CD4-positive, alpha-beta memory T cell (primary cell): ENCODE data around the gene BCAS4. TPM values are rescaled to one million over a fixed set of nuclear protein-coding genes. Genes with fewer than 3 reads are reported as not detected.

Experiments used
- CTCF ChIA-PET: fragments of 350-600 bp; sonication (Branson Sonifier 250); formaldehyde crosslinking; loops from one replicate; lab custom pipeline; 2021; ENCODE audit warnings: inconsistent platforms; ENCODE audit not compliant: partially characterized antibody; lab: Charles Lee
- POLR2A ChIA-PET: fragments of 350-600 bp; sonication (Branson Sonifier 250); formaldehyde crosslinking; loops from one replicate; lab custom pipeline; 2021; ENCODE audit not compliant: partially characterized antibody; lab: Charles Lee
- DNase-seq, 5 donors: peaks; one replicate each; pipeline versions ENCODE4 v3.0.0 to v3.0.0-alpha.2; 2020 to 2022; ENCODE audit warnings: mixed read lengths in 1 of 5
- H3K27ac ChIP-seq: one replicate; pipeline ENCODE4 v1.7.0; 2013; ENCODE audit warnings: low read depth, low read length
- H3K27me3 ChIP-seq: 2 replicates; pipeline ENCODE4 v1.7.0; 2013; ENCODE audit warnings: mild to moderate bottlenecking, low read length, moderate library complexity; ENCODE audit not compliant: insufficient read depth
- H3K36me3 ChIP-seq: 2 replicates; pipeline ENCODE4 v1.7.0; 2013; ENCODE audit warnings: mild to moderate bottlenecking, low read length, moderate library complexity; ENCODE audit not compliant: insufficient read depth
- H3K4me1 ChIP-seq: 2 replicates; pipeline ENCODE4 v1.7.0; 2013; ENCODE audit warnings: mild to moderate bottlenecking, low read length, moderate library complexity; ENCODE audit not compliant: insufficient read depth
- H3K4me3 ChIP-seq, 2 donors: one replicate each; pipeline ENCODE4 v1.7.0; 2013; ENCODE audit warnings: low read length in 2 of 2, mild to moderate bottlenecking in 1 of 2
- H3K9me3 ChIP-seq, 2 donors: one replicate each; pipeline ENCODE4 v1.7.0; 2013; ENCODE audit warnings: low read length in 2 of 2, control low read depth in 1 of 2; ENCODE audit not compliant: control insufficient read depth in 1 of 2
- H3K27ac Mint-ChIP-seq, 7 donors: one replicate each; pipeline ENCODE4 v1.8.0; 2020 to 2021; ENCODE audit warnings: mixed read lengths in 7 of 7, mild to moderate bottlenecking in 6 of 7, inconsistent platforms in 3 of 7, moderate library complexity in 3 of 7
- H3K27me3 Mint-ChIP-seq, 2 donors: one replicate each; pipeline ENCODE4 v1.8.0; 2020 to 2021; ENCODE audit warnings: mixed read lengths in 2 of 2
- H3K36me3 Mint-ChIP-seq, 2 donors: one replicate each; pipeline ENCODE4 v1.8.0; 2020 to 2021; ENCODE audit warnings: mixed read lengths in 2 of 2, inconsistent platforms in 1 of 2, mild to moderate bottlenecking in 1 of 2
- H3K4me1 Mint-ChIP-seq, 4 donors: one replicate each; pipeline ENCODE4 v1.8.0; 2020 to 2021; ENCODE audit warnings: mixed read lengths in 4 of 4, mild to moderate bottlenecking in 1 of 4
- H3K4me3 Mint-ChIP-seq, 8 donors: one replicate each; pipeline ENCODE4 v1.8.0; 2020 to 2021; ENCODE audit warnings: mixed read lengths in 8 of 8, mild to moderate bottlenecking in 7 of 8, moderate library complexity in 6 of 8, inconsistent platforms in 3 of 8
- H3K9me3 Mint-ChIP-seq, 8 donors: one replicate each; pipeline ENCODE4 v1.8.0; 2020 to 2021; ENCODE audit warnings: mixed read lengths in 8 of 8, mild to moderate bottlenecking in 5 of 8, inconsistent platforms in 3 of 8, moderate library complexity in 1 of 8
- intact Hi-C: fragments of 100-400 bp; cut with micrococcal nuclease; formaldehyde crosslinking; loops from one replicate; pipeline ENCODE4 v1.15.1; 2023
- polyA plus RNA-seq, 2 donors: library from polyadenylated mRNA; unstranded; fragments of 300-500 nt; fragmentation: Illumina TruSeq; gene quantifications; one replicate each; pipeline ENCODE4 v1.2.3, GENCODE V29; 2021
- total RNA-seq, 2 experiments: library from RNA; stranded (reverse); gene quantifications; one replicate each; pipeline ENCODE4 v1.2.3, GENCODE V29; 2021

Gene BCAS4
- total and polyA plus RNA-seq, 4 experiments from 2014 or later = 10.8 to 17.8 (median 16.1) TPM

DNA sequence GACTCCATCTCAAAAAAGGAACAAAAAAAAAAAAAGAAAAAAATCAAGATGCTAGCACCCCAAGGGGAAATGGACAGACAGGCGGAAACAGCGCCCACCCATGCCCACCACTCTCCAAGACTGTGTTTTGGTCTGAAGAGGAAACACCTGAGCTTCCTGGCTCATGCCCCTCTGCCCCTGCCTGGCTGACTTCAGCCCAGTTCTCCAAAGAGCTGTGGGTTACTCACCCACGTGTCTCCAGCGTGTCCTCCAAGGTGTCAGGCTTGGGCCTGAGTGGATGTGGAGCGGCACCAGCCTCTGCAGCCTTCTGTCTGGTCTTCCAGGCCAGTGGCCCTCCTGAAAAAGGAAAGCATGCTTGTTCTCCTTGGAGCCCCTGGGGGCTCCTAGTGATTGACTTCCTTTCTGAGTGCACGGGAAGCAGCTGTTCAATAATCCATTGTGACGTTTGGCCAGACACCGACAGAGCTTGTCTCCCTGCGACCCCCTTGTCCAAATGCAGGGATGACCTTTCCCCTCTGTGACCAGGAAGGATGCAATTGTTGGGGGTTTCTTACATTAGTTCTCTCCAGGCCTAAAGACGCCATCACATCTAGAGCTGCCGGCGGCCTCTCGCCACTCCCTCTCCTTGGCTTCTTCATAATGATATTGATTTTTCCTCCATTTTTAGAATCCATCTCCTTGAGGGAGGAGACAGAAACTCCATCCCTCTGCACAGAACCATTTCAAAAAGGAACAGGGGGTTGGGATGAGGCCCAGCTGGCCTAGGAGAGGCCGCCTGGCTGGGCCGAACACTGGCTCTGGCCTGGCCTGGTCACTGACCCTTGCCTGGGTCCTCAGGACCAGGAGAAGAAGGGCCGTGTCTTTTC, 77.9 kb downstream of the BCAS4 start:
- no peaks in the 10 kb centered on the region for H3K4me1 Mint-ChIP-seq
- peak overlapping the region in 1 of 7 donors; percentile 18 for H3K27ac Mint-ChIP-seq

GRCh38 chr20:50873585-50873984, 78.7 kb downstream of the BCAS4 start:
- POLR2A ChIA-PET = no interaction called here
- CTCF ChIA-PET = no interaction called here
- DNase-seq = no peak

More for the DNA sequence above, 77.9 kb downstream of the BCAS4 start:
- no peak overlapping the region for H3K27ac ChIP-seq
- H3K36me3 ChIP-seq = no peaks in the 10 kb centered on the region
- H3K27me3 ChIP-seq = no peaks in the 10 kb centered on the region
- H3K4me1 ChIP-seq = no peaks in the 10 kb centered on the region
- no peaks in the 10 kb centered on the region for H3K9me3 Mint-ChIP-seq
- peaks cover 0 to 13% of the 10 kb centered on the region in 2 donors for H3K36me3 Mint-ChIP-seq
- H3K27me3 Mint-ChIP-seq = no peaks in the 10 kb centered on the region
- CTCF ChIA-PET = interaction anchor here (1.0 to 1.2 kb wide), 2 partner anchors 82 to 123 kb away, joined by 3 to 5 read pairs; no protein-coding TSS in a partner anchor
- no peak for DNase-seq
- intact Hi-C loops = no loop called here
- no peaks in the 10 kb centered on the region for H3K9me3 ChIP-seq
- no peak overlapping the region for H3K4me3 ChIP-seq
- POLR2A ChIA-PET = no interaction called here
- no peak overlapping the region for H3K4me3 Mint-ChIP-seq

DNA sequence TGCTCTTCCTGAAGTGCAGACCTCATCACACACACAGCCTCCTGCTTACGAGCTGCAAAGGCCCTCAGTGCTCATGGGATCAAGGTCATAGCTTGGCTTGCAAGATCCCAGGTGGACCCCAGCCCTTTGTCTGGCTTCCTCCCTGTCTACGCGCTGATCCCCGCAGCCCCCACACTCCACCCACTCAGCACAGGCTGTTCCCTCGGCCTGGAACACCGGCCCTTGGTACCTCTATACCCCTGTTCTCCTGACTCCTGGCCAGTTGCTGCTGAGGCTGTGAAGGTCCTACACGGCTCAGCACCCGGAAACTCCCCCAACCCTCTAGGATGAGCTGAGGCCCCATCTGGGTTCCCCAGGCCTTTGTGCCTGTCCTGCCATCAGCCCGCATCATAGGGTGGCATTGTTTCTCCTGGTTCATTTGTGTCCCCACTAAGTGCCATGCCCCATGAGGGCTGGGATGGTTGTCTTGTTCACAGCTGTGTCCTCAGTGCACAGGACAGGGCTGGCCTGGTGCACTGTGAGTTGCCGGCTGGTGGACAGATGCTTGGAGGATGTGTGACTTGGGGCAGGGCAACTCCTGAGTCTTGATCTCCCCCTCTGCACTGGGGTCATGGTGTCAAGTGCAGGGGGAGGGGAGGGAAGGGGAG, 79.4 kb downstream of the BCAS4 start:
- Mint-ChIP-seq H3K27ac (peak overlapping the region in 1 of 7 donors; percentile 9), H3K4me1 (no peaks in the 10 kb centered on the region), H3K27me3 (no peaks in the 10 kb centered on the region), H3K36me3 (peaks cover 0 to 13% of the 10 kb centered on the region in 2 donors), H3K4me3 (no peak overlapping the region), H3K9me3 (no peaks in the 10 kb centered on the region)
- Histone ChIP-seq H3K36me3 (no peaks in the 10 kb centered on the region), H3K4me3 (no peak overlapping the region), H3K4me1 (no peaks in the 10 kb centered on the region), H3K27ac (no peak overlapping the region), H3K9me3 (no peaks in the 10 kb centered on the region), H3K27me3 (no peaks in the 10 kb centered on the region)
- DNase-seq = no peak
- POLR2A ChIA-PET = no interaction called here
- CTCF ChIA-PET = no interaction called here
- intact Hi-C loops = no loop called here

More at GRCh38 chr20:50873585-50873984, 78.7 kb downstream of the BCAS4 start:
- no peaks in the 10 kb centered on the region for H3K9me3 ChIP-seq
- H3K4me1 ChIP-seq = no peaks in the 10 kb centered on the region
- no peaks in the 10 kb centered on the region for H3K36me3 ChIP-seq
- Mint-ChIP-seq H3K36me3 (peaks cover 0 to 13% of the 10 kb centered on the region in 2 donors), H3K4me3 (no peak overlapping the region), H3K27me3 (no peaks in the 10 kb centered on the region), H3K4me1 (no peaks in the 10 kb centered on the region), H3K27ac (peak overlapping the region in 1 of 7 donors; percentile 9), H3K9me3 (no peaks in the 10 kb centered on the region)
- H3K27me3 ChIP-seq = no peaks in the 10 kb centered on the region
- no peak overlapping the region for H3K4me3 ChIP-seq
- H3K27ac ChIP-seq = no peak overlapping the region
- intact Hi-C loops = no loop called here

DNA sequence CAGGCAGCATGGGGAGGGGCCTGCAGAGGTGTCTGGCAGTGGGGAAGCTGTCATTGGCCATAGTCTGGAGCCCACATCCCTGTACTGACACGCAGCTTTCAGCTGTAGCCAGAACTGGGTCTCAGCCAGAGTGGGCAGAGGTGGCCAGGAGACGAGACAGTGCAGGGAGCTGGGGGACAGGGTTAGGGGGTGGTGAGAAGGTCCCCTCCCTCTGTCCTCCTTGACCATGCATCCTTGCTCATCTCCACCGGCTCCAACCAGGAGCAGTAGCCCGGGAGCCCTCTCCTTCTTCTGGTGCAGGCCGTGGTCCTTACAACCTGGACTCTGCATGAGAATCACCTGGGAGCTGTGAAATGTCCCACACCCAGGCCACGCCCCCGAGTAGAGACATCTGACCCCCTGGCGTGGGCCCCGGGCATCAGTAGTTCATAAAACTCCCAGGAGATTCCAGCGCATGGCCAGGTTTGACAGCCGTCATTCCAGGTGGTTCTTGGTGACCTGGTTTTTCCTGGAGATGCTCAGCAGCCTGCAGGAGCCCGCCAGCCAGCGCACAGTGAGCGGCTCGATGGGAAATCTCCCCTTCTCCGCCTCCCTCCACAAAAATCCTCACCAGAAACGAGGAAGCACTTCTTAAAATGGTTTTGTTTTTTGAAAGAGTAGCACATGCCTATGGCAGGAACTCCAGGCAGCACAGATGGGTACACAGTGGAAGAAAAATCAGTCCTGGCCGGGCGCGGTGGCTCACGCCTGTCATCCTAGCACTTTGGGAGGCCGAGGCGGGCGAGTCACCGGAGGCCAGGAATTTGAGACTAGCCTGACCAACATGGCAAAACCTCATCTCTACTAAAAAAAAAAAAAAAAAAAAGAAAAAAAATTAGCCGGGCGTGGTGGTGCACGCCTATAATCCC, 80.2 kb downstream of the BCAS4 start:
- Histone ChIP-seq H3K4me1 (no peaks in the 10 kb centered on the region), H3K27me3 (no peaks in the 10 kb centered on the region), H3K9me3 (no peaks in the 10 kb centered on the region), H3K36me3 (no peaks in the 10 kb centered on the region), H3K27ac (no peak overlapping the region), H3K4me3 (no peak overlapping the region)
- Mint-ChIP-seq H3K27ac (no peak overlapping the region), H3K4me1 (no peaks in the 10 kb centered on the region), H3K27me3 (no peaks in the 10 kb centered on the region), H3K4me3 (no peak overlapping the region), H3K36me3 (peaks cover 0 to 13% of the 10 kb centered on the region in 2 donors), H3K9me3 (no peaks in the 10 kb centered on the region)
- intact Hi-C loops = no loop called here
- ChIA-PET POLR2A (no interaction called here), CTCF (no interaction called here)
- no peak for DNase-seq

DNA sequence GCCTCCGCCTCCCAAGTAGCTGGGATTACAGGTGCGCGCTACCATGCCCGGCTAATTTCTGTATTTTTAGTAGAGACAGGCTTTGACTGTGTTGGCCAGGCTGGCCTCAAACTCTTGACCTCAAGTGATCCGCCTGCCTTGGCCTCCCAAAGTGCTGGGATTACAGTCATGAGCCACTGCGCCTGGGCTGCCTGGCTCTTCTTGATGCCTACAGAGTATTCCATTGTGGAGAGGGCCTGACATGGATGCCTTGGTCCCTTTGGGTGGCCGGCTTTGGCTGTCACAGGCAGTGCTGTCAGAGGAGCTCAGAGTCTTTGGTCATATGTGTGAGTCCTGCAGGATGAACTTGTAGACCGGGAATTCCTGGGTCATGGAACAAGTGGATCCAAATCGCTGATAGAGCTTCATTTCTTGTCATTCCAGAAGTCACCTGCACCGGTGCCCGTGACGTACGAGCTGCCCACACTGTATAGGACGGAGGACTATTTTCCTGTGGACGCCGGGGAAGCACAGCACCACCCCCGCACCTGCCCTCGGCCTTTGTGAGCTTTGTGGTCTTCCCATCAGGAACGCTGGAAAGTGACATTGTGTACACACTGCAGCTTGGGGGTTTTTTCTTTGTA, 81.3 kb downstream of the BCAS4 start:
- Mint-ChIP-seq H3K27me3 (no peaks in the 10 kb centered on the region), H3K4me3 (no peak overlapping the region), H3K4me1 (no peaks in the 10 kb centered on the region), H3K36me3 (peaks cover 0 to 13% of the 10 kb centered on the region in 2 donors), H3K27ac (peak overlapping the region in 1 of 7 donors; percentile 74), H3K9me3 (no peaks in the 10 kb centered on the region)
- Histone ChIP-seq H3K27me3 (no peaks in the 10 kb centered on the region), H3K4me1 (no peaks in the 10 kb centered on the region), H3K9me3 (no peaks in the 10 kb centered on the region), H3K27ac (no peak overlapping the region), H3K36me3 (no peaks in the 10 kb centered on the region), H3K4me3 (no peak overlapping the region)
- ChIA-PET POLR2A (interaction anchor here (1.4 kb wide), 1 partner anchor 13 kb away, joined by 3 read pairs; no protein-coding TSS in a partner anchor), CTCF (interaction anchor here (0.7 kb wide), 1 partner anchor 82 kb away, joined by 3 read pairs; the partner anchor contains the start of gene BCAS4)
- DNase-seq = no peak
- intact Hi-C loops = no loop called here

GRCh38 chr20:50876816-50877215, 82.0 kb downstream of the BCAS4 start:
- H3K9me3 Mint-ChIP-seq = no peaks in the 10 kb centered on the region
- no peak overlapping the region for H3K27ac Mint-ChIP-seq
- no peak overlapping the region for H3K27ac ChIP-seq
- no peak overlapping the region for H3K4me3 ChIP-seq
- H3K27me3 Mint-ChIP-seq = no peaks in the 10 kb centered on the region
- H3K27me3 ChIP-seq = no peaks in the 10 kb centered on the region
- no peaks in the 10 kb centered on the region for H3K4me1 Mint-ChIP-seq
- intact Hi-C loops = no loop called here
- ChIA-PET POLR2A (interaction anchor here (1.4 kb wide), 1 partner anchor 14 kb away, joined by 3 read pairs; no protein-coding TSS in a partner anchor), CTCF (interaction anchor here (0.7 kb wide), 1 partner anchor 82 kb away, joined by 3 read pairs; the partner anchor contains the start of gene BCAS4)
- H3K36me3 Mint-ChIP-seq = peaks cover 0 to 13% of the 10 kb centered on the region in 2 donors
- H3K4me3 Mint-ChIP-seq = no peak overlapping the region
- H3K36me3 ChIP-seq = no peaks in the 10 kb centered on the region
- no peaks in the 10 kb centered on the region for H3K4me1 ChIP-seq
- no peaks in the 10 kb centered on the region for H3K9me3 ChIP-seq
- no peak for DNase-seq
